K562 (cell line): ENCODE data around the gene DLK2. TPM values are rescaled to one million over a fixed set of nuclear protein-coding genes. Genes with fewer than 3 reads are reported as not detected.

Source experiments
- CBX3 ChIP-seq, 2 experiments: IDR thresholded peaks; 1 replicate in 1 of 2; 2 replicates in 1 of 2; pipeline ENCODE4 v1.6.1; 2012; ENCODE audit warnings: inconsistent platforms in 2 of 2, low read length in 2 of 2, borderline replicate concordance in 1 of 2, control low read depth in 1 of 2
- CHD2 ChIP-seq: IDR thresholded peaks from 2 replicates; pipeline ENCODE4 v1.6.1; 2011; ENCODE audit warnings: low read depth, low read length
- CREBBP ChIP-seq: IDR thresholded peaks from one replicate; pipeline ENCODE4 v1.6.1; 2012; ENCODE audit warnings: low read depth, mild to moderate bottlenecking, control low read depth, inconsistent platforms, low read length
- DIDO1 ChIP-seq: fragments of 450-650 bp; IDR thresholded peaks from 2 replicates; pipeline ENCODE4 v1.6.1; 2016; ENCODE audit warnings: low read depth, missing biosample characterization, missing genetic modification characterization
- HCFC1 ChIP-seq: IDR thresholded peaks from 2 replicates; pipeline ENCODE4 v1.6.1; 2012; ENCODE audit warnings: low read depth, low read length, improper control_type of control experiment
- HSF4 ChIP-seq: fragments of 250-450 bp; sonication (Bioruptor Pico); IDR thresholded peaks from 2 replicates; pipeline ENCODE4 v2.1.2; 2022; ENCODE audit warnings: mild to moderate bottlenecking, moderate library complexity, borderline replicate concordance
- MEIS2 ChIP-seq: fragments of 450-650 bp; IDR thresholded peaks from 2 replicates; pipeline ENCODE4 v1.6.1; 2014; ENCODE audit warnings: mild to moderate bottlenecking; ENCODE audit not compliant: partially characterized antibody
- NONO ChIP-seq, 2 experiments: fragments of 200-400 bp in 1 of 2; fragments of 450-650 bp in 1 of 2; formaldehyde crosslinking in 1 of 2; IDR thresholded peaks; 2 replicates each; pipeline ENCODE4 v1.6.1; 2017; ENCODE audit warnings: low read depth in 2 of 2, mild to moderate bottlenecking in 2 of 2, moderate library complexity in 2 of 2, low read length in 1 of 2
- POLR2B ChIP-seq: fragments of 450-650 bp; IDR thresholded peaks from 2 replicates; pipeline ENCODE4 v1.6.1; 2018; ENCODE audit warnings: low read depth; ENCODE audit not compliant: partially characterized antibody
- RAD21 ChIP-seq, 2 experiments: fragments of 250-450 bp in 1 of 2; fragments of 450-650 bp in 1 of 2; sonication (Bioruptor Pico) in 1 of 2; formaldehyde crosslinking in 1 of 2; IDR thresholded peaks in 1 of 2; conservative IDR thresholded peaks in 1 of 2; 2 replicates each; pipeline versions ENCODE4 v1.4.0 to v1.8.0; 2020 to 2022; ENCODE audit warnings: mild to moderate bottlenecking in 2 of 2, moderate library complexity in 1 of 2
- RB1 ChIP-seq: fragments of 450-650 bp; IDR thresholded peaks from 2 replicates; pipeline ENCODE4 v1.6.1; 2017; ENCODE audit warnings: low read depth, mild to moderate bottlenecking
- SPI1 ChIP-seq: IDR thresholded peaks from 2 replicates; pipeline ENCODE4 v1.6.1; 2011; ENCODE audit warnings: low read depth, low read length, control low read depth, borderline replicate concordance
- ZNF224 ChIP-seq: sonication (generic); formaldehyde crosslinking; IDR thresholded peaks from 2 replicates; pipeline ENCODE4 v1.8.0; 2022; ENCODE audit warnings: mild to moderate bottlenecking, missing genetic modification reagents
- ZNF384 ChIP-seq: IDR thresholded peaks from 2 replicates; pipeline ENCODE4 v1.6.1; 2012; ENCODE audit warnings: low read depth, low read length, improper control_type of control experiment
- ZNF77 ChIP-seq: fragments of 250-450 bp; sonication (Bioruptor Pico); IDR thresholded peaks from 2 replicates; pipeline ENCODE4 v1.5.0; 2020
- polyA plus RNA-seq, 8 experiments: library from polyadenylated mRNA; depleted of rRNA in 4 of 8; stranded (reverse) in 5 of 8; unstranded in 3 of 8; fragments of >200 nt; fragmentation: Nextera tagmentation in 2 of 8; fragmentation: Illumina TruSeq in 1 of 8; extraction: Ambion mirVana in 2 of 8; extraction: Trizol in 1 of 8; gene quantifications; 2 replicates each; pipeline versions ENCODE4 v1.2.1 to v1.2.3, GENCODE V29; 2011 to 2014; ENCODE audit warnings: inconsistent platforms in 1 of 8, missing spikeins in 1 of 8
- total RNA-seq, 7 experiments: library from RNA; depleted of rRNA in 6 of 7; stranded (reverse); fragments of >200 nt in 6 of 7; fragmentation: Illumina TruSeq in 2 of 7; extraction: Trizol in 2 of 7; gene quantifications; 2 replicates each; pipeline versions ENCODE4 v1.2.1 to v1.2.3, GENCODE V29; 2011 to 2021; ENCODE audit warnings: low replicate concordance in 1 of 7
- TF ChIP-seq, protein P1 (sequence below): sonication (generic); formaldehyde crosslinking; IDR thresholded peaks from 2 replicates; pipeline ENCODE4 v1.8.0; 2022; ENCODE audit warnings: missing genetic modification reagents, mild to moderate bottlenecking, moderate library complexity, borderline replicate concordance
- TF ChIP-seq, protein P2 (sequence below): sonication (generic); formaldehyde crosslinking; IDR thresholded peaks from 2 replicates; pipeline ENCODE4 v1.8.0; 2022; ENCODE audit warnings: mild to moderate bottlenecking, low read depth, missing genetic modification reagents
- TF ChIP-seq, protein P3 (sequence below), 2 experiments: IDR thresholded peaks; 2 replicates each; pipeline ENCODE4 v1.6.1; 2012; ENCODE audit warnings: improper control_type of control experiment in 2 of 2, low read depth in 2 of 2, low read length in 2 of 2, borderline replicate concordance in 1 of 2
- TF ChIP-seq, protein P4 (sequence below): sonication (generic); formaldehyde crosslinking; IDR thresholded peaks from 2 replicates; pipeline ENCODE4 v1.8.1; 2023; ENCODE audit warnings: mild to moderate bottlenecking, missing genetic modification reagents

Gene DLK2
- total and polyA plus RNA-seq, 9 of the 15 experiments (the other 6 are each of a cell fraction or from before 2014, with no cell fraction given): 0.11 to 0.53 (median 0.29) TPM; not detected in 3

DNA sequence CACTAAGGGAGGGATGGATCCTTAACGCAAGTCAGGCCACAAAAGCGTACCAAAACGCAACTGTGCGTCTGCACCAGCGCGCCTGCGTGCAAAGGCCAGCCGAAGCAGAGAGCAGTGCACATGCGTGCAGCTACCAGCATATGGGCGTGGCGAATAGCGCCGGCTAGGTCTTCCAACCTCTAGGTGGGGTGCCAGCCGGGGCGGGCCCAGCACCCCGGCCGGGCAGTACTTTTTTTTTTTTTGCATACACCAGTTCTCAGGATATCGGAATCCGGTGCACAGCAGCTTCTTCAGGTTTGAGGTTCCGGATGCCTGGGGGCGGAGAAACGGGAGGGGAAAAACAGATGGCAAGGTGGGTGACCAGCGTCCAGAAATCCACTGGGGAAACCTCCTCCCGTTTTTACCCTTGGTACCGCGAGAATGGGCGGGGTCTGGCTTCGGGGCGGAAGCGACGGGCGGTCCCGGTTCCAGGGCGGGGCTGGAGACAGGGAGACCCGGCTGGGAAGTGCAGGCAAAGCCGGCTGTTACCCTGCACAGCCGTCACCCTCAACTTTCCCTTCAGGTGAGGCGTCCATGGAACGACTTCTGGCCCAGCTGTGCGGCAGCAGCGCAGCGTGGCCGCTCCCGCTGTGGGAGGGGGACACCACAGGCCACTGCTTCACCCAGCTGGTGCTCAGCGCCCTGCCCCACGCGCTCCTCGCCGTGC lies 27.8 kb downstream of the DLK2 start, which contains the start of gene ABCC10 (continued):
- TF ChIP-seq CBX3 (IDR thresholded peaks at IDR 0.05; ENCODE audit: borderline replicate concordance in 1 of 2, low read length in 2 of 2) (peak in 1 of 2 experiments; percentile 5; a peak in 1 of 3 replicates), MEIS2 (peak; percentile 67), SPI1 (peak; percentile 61; the same call in 1 of the 2 replicates), DIDO1 (peak; percentile 75; the same call in 1 of the 2 replicates), CREBBP (no peak), HCFC1 (peak; percentile 65), CHD2 (peak; percentile 97), NONO (IDR thresholded peaks at IDR 0.05; ENCODE audit: low read depth in 2 of 2, low read length in 1 of 2) (0 out of 4 replicates have a peak, but pooled peaks of 1 of the 2 experiments have one; percentile 6), ZNF224 (CRISPR knock-in tag) (peak; percentile 45; the same call in 1 of the 2 replicates), ZNF384 (peak; percentile 89), RB1 (peak; percentile 13; the same call in 1 of the 2 replicates), HSF4 (CRISPR knock-in tag) (no peak), ZNF77 (CRISPR knock-in tag) (no peak), POLR2B (peak; percentile 61), RAD21 (CRISPR knock-in tag; conservative IDR thresholded peaks at IDR 0.05 in 1 of 2, IDR thresholded peaks at IDR 0.05 in 1 of 2) (0 out of 4 replicates have a peak, but pooled peaks of 1 of the 2 experiments have one; percentile 14)
- TF ChIP-seq, protein P1, sequence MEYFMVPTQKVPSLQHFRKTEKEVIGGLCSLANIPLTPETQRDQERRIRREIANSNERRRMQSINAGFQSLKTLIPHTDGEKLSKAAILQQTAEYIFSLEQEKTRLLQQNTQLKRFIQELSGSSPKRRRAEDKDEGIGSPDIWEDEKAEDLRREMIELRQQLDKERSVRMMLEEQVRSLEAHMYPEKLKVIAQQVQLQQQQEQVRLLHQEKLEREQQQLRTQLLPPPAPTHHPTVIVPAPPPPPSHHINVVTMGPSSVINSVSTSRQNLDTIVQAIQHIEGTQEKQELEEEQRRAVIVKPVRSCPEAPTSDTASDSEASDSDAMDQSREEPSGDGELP (CRISPR knock-in tag): peak; percentile 92
- TF ChIP-seq, protein P2, sequence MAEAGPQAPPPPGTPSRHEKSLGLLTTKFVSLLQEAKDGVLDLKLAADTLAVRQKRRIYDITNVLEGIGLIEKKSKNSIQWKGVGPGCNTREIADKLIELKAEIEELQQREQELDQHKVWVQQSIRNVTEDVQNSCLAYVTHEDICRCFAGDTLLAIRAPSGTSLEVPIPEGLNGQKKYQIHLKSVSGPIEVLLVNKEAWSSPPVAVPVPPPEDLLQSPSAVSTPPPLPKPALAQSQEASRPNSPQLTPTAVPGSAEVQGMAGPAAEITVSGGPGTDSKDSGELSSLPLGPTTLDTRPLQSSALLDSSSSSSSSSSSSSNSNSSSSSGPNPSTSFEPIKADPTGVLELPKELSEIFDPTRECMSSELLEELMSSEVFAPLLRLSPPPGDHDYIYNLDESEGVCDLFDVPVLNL (CRISPR knock-in tag): no peak
- TF ChIP-seq, protein P3, sequence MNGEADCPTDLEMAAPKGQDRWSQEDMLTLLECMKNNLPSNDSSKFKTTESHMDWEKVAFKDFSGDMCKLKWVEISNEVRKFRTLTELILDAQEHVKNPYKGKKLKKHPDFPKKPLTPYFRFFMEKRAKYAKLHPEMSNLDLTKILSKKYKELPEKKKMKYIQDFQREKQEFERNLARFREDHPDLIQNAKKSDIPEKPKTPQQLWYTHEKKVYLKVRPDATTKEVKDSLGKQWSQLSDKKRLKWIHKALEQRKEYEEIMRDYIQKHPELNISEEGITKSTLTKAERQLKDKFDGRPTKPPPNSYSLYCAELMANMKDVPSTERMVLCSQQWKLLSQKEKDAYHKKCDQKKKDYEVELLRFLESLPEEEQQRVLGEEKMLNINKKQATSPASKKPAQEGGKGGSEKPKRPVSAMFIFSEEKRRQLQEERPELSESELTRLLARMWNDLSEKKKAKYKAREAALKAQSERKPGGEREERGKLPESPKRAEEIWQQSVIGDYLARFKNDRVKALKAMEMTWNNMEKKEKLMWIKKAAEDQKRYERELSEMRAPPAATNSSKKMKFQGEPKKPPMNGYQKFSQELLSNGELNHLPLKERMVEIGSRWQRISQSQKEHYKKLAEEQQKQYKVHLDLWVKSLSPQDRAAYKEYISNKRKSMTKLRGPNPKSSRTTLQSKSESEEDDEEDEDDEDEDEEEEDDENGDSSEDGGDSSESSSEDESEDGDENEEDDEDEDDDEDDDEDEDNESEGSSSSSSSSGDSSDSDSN (IDR thresholded peaks at IDR 0.05; ENCODE audit: borderline replicate concordance in 1 of 2, low read depth in 2 of 2, low read length in 2 of 2): no peak
- TF ChIP-seq, protein P4, sequence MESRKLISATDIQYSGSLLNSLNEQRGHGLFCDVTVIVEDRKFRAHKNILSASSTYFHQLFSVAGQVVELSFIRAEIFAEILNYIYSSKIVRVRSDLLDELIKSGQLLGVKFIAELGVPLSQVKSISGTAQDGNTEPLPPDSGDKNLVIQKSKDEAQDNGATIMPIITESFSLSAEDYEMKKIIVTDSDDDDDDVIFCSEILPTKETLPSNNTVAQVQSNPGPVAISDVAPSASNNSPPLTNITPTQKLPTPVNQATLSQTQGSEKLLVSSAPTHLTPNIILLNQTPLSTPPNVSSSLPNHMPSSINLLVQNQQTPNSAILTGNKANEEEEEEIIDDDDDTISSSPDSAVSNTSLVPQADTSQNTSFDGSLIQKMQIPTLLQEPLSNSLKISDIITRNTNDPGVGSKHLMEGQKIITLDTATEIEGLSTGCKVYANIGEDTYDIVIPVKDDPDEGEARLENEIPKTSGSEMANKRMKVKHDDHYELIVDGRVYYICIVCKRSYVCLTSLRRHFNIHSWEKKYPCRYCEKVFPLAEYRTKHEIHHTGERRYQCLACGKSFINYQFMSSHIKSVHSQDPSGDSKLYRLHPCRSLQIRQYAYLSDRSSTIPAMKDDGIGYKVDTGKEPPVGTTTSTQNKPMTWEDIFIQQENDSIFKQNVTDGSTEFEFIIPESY (CRISPR knock-in tag): 0 out of 2 replicates have a peak, but pooled peaks have one; percentile 18
